ENCODE measurements around the gene VEGFC.

DNA sequence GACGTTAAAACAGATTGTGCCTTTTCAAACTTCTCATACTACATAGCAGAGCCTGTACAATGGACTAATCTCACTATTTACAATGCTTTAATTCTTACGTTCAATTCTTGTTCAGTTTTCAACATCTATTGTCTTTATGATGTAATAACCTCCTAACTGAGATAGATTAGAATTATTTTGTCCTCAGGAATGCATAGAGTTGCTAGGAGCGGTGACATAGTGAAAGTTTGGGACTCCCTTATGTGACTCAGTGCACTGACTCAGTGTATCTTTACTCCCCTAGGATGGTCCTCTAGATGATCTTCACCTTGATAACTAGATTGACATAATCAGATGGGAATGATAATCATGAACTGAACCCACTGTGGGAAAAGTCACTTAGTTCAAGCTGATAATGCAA lies 151.5 kb downstream of the VEGFC start:
- TF ChIP-seq, protein P1, sequence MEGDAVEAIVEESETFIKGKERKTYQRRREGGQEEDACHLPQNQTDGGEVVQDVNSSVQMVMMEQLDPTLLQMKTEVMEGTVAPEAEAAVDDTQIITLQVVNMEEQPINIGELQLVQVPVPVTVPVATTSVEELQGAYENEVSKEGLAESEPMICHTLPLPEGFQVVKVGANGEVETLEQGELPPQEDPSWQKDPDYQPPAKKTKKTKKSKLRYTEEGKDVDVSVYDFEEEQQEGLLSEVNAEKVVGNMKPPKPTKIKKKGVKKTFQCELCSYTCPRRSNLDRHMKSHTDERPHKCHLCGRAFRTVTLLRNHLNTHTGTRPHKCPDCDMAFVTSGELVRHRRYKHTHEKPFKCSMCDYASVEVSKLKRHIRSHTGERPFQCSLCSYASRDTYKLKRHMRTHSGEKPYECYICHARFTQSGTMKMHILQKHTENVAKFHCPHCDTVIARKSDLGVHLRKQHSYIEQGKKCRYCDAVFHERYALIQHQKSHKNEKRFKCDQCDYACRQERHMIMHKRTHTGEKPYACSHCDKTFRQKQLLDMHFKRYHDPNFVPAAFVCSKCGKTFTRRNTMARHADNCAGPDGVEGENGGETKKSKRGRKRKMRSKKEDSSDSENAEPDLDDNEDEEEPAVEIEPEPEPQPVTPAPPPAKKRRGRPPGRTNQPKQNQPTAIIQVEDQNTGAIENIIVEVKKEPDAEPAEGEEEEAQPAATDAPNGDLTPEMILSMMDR (IDR thresholded peaks at IDR 0.05), result no peak
- no peak for TF ChIP-seq POLR2AphosphoS5 (IDR thresholded peaks at IDR 0.05)
- no peak for TF ChIP-seq POLR2A (IDR thresholded peaks at IDR 0.05)
